Measurements from ENCODE around the gene PSENEN.
"Not testable (repeated sequence)": the region's sequence is repeated elsewhere in the genome, so short reads cannot be mapped to it uniquely, and the experiment has no call there.

The PSENEN gene

DNA sequence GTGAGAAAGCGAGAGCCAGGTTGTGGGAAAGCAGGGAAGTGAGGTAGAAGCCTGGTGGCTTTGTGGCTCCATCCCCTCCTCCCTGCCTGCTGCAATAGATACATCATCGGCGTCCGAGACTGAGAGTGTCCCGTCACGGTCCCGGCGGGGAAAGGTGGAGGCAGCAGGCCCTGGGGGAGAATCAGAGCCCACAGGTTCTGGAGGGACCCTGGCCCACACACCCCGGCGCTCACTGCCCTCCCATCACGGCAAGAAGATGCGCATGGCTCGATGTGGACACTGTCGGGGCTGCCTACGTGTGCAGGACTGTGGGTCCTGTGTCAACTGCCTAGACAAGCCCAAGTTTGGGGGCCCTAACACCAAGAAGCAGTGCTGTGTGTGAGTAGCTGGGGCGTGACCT is 22.6 kb upstream of the PSENEN start:
- in situ Hi-C loops (cut with HindIII; ENCODE audit: low sequenced_read_pairs), result no loop called here
- H3K4me3 ChIP-seq (ENCODE audit: low read depth, low read length), result no peak overlapping the region
- TF ChIP-seq, protein P1, sequence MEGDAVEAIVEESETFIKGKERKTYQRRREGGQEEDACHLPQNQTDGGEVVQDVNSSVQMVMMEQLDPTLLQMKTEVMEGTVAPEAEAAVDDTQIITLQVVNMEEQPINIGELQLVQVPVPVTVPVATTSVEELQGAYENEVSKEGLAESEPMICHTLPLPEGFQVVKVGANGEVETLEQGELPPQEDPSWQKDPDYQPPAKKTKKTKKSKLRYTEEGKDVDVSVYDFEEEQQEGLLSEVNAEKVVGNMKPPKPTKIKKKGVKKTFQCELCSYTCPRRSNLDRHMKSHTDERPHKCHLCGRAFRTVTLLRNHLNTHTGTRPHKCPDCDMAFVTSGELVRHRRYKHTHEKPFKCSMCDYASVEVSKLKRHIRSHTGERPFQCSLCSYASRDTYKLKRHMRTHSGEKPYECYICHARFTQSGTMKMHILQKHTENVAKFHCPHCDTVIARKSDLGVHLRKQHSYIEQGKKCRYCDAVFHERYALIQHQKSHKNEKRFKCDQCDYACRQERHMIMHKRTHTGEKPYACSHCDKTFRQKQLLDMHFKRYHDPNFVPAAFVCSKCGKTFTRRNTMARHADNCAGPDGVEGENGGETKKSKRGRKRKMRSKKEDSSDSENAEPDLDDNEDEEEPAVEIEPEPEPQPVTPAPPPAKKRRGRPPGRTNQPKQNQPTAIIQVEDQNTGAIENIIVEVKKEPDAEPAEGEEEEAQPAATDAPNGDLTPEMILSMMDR (IDR thresholded peaks at IDR 0.05; ENCODE audit: low read depth, low read length, missing control alignments), result no peak
- no peak for DNase-seq (ENCODE audit: low read depth)

GRCh38 chr19:35723671-35724070 is 21.8 kb upstream of the PSENEN start:
- in situ Hi-C loops (cut with HindIII; ENCODE audit: low sequenced_read_pairs), result no loop called here
- DNase-seq (ENCODE audit: low read depth), result no peak
- TF ChIP-seq, protein P1 (IDR thresholded peaks at IDR 0.05; ENCODE audit: low read depth, low read length, missing control alignments), result no peak
- no peak overlapping the region for H3K4me3 ChIP-seq (ENCODE audit: low read depth, low read length)

- H3K4me3 ChIP-seq (ENCODE audit: low read depth, low read length); in situ Hi-C loops (cut with HindIII; ENCODE audit: low sequenced_read_pairs); DNase-seq (ENCODE audit: low read depth): not testable (repeated sequence)
Observed at GRCh38 chr19:35724132-35724531, 21.3 kb upstream of the PSENEN start.

- in situ Hi-C loops (cut with HindIII; ENCODE audit: low sequenced_read_pairs), result no loop called here
- DNase-seq (ENCODE audit: low read depth), result no peak
- H3K4me3 ChIP-seq (ENCODE audit: low read depth, low read length), result no peak overlapping the region
- TF ChIP-seq, protein P1 (IDR thresholded peaks at IDR 0.05; ENCODE audit: low read depth, low read length, missing control alignments), result no peak
Observed at GRCh38 chr19:35724560-35724959, 20.9 kb upstream of the PSENEN start.

- no peak for DNase-seq (ENCODE audit: low read depth)
- in situ Hi-C loops (cut with HindIII; ENCODE audit: low sequenced_read_pairs), result no loop called here
- TF ChIP-seq, protein P1 (IDR thresholded peaks at IDR 0.05; ENCODE audit: low read depth, low read length, missing control alignments), result no peak
- H3K4me3 ChIP-seq (ENCODE audit: low read depth, low read length), result no peak overlapping the region
Observed at GRCh38 chr19:35725216-35725861, 20.1 kb upstream of the PSENEN start.

DNA sequence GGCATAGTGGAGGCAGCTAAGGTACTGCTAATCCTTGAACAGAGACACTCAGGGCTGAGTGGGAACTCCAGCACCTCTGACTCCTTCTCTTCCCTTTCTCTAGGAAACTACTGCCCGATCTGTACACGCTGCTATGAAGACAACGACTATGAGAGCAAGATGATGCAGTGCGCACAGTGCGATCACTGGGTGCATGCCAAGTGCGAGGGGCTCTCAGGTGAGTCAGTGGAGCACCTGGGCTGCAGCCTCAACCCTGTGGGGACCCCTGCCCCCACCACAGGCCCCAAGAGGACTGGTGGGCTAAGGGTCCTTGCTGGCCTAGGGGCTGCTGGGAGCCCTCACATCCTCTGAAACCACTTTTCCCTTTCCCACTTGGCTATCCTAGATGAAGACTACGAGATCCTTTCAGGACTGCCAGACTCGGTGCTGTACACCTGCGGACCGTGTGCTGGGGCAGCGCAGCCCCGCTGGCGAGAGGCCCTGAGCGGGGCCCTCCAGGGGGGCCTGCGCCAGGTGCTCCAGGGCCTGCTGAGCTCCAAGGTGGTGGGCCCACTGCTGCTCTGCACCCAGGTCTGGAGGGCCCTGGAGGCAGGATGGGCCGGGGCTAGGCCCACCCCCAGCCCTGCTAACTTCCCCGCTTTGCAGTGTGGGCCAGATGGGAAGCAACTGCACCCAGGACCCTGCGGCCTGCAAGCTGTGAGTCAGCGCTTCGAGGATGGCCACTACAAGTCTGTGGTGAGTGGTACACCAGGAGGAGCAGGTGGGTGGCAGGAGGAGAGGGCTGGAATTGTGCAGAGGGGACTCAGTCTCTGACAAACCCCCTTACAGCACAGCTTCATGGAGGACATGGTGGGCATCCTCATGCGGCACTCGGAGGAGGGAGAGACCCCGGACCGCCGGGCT is 18.1 kb upstream of the PSENEN start:
- TF ChIP-seq, protein P1 (IDR thresholded peaks at IDR 0.05; ENCODE audit: low read depth, low read length, missing control alignments), result no peak
- in situ Hi-C loops (cut with HindIII; ENCODE audit: low sequenced_read_pairs), result no loop called here
- no peak for DNase-seq (ENCODE audit: low read depth)
- no peak overlapping the region for H3K4me3 ChIP-seq (ENCODE audit: low read depth, low read length)

Data from astrocyte of the cerebellum (primary cell).